Gastroesophageal sphincter (tissue), 3 donors: Measurements from ENCODE around the gene RMND1.

Source experiments
- EP300 ChIP-seq: sonication (generic); formaldehyde crosslinking; IDR thresholded peaks from one replicate; pipeline ENCODE4 v1.6.1; 2017; ENCODE audit warnings: antibody characterized with exemption, mild to moderate bottlenecking
- POLR2A ChIP-seq, 2 donors: fragments of 450-650 bp; IDR thresholded peaks; one replicate each; pipeline ENCODE4 v1.6.1; 2017; ENCODE audit warnings: antibody characterized with exemption in 2 of 2, mild to moderate bottlenecking in 2 of 2, moderate library complexity in 1 of 2
- POLR2AphosphoS5 ChIP-seq: sonication (generic); formaldehyde crosslinking; IDR thresholded peaks from one replicate; pipeline ENCODE4 v1.6.1; 2017; ENCODE audit warnings: antibody characterized with exemption
- TF ChIP-seq, protein P1 (sequence below), 4 experiments: fragments of 200-600 bp in 2 of 4; fragments of 450-650 bp in 2 of 4; sonication (generic) in 1 of 4; IDR thresholded peaks; one replicate each; pipeline ENCODE4 v1.5.1; 2017 to 2019; ENCODE audit warnings: antibody characterized with exemption in 4 of 4, mild to moderate bottlenecking in 2 of 4, moderate library complexity in 2 of 4

DNA sequence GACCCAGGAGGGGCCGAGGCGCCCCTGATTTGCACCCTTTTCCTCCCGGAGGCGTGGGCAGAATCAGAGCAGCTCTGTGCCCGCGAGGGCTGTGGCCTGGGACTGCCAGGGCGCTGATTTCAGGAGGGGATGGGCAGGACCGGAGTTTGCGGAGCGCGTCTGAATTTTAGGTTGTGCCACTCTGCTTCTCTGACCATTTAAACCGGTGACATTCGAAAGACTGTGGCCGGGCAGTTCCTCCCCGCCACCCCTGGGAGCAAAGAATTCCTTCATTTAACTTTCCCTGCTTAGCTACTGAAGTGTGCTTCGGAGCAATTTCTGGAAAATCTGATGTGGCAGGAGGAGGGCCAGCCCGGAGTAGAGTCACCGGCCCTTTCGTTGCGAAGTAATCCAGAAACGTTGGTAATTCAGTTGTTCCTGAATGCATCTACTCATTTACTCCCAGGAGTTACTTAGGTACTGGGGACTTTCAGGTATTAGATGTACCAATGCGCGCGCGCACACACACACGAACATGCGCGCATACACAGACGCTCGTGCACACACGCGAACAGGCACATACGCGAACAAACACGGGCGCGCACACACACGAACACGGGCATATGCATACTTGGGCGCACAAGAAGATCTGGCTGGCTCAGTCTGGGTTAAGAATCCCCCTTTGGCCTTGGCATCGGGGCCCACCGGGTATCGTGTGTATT lies 42.5 kb upstream of the RMND1 start:
- TF ChIP-seq POLR2AphosphoS5 (no peak), POLR2A (IDR thresholded peaks at IDR 0.05) (no peak), EP300 (no peak)
- TF ChIP-seq, protein P1, sequence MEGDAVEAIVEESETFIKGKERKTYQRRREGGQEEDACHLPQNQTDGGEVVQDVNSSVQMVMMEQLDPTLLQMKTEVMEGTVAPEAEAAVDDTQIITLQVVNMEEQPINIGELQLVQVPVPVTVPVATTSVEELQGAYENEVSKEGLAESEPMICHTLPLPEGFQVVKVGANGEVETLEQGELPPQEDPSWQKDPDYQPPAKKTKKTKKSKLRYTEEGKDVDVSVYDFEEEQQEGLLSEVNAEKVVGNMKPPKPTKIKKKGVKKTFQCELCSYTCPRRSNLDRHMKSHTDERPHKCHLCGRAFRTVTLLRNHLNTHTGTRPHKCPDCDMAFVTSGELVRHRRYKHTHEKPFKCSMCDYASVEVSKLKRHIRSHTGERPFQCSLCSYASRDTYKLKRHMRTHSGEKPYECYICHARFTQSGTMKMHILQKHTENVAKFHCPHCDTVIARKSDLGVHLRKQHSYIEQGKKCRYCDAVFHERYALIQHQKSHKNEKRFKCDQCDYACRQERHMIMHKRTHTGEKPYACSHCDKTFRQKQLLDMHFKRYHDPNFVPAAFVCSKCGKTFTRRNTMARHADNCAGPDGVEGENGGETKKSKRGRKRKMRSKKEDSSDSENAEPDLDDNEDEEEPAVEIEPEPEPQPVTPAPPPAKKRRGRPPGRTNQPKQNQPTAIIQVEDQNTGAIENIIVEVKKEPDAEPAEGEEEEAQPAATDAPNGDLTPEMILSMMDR (IDR thresholded peaks at IDR 0.05) = no peak
